H9 (cell line): ENCODE data around the gene CD84. TPM values are rescaled to one million over a fixed set of nuclear protein-coding genes. Genes with fewer than 3 reads are reported as not detected.

Experiments used
- DNase-seq: peaks from one replicate; pipeline ENCODE4 v3.0.0-alpha.2; 2017
- H2AFZ ChIP-seq: one replicate; pipeline ENCODE4 v1.6.1; 2013; ENCODE audit warnings: mild to moderate bottlenecking, low read length, control low read depth, moderate library complexity
- H2AK5ac ChIP-seq: 2 replicates; pipeline ENCODE4 v1.6.1; 2013; ENCODE audit warnings: low read length, control low read depth, mixed read lengths; ENCODE audit not compliant: insufficient read length
- H2BK120ac ChIP-seq: one replicate; pipeline ENCODE4 v1.6.1; 2013; ENCODE audit warnings: low read depth, mild to moderate bottlenecking, low read length, control low read depth, inconsistent platforms; ENCODE audit not compliant: poor library complexity, severe bottlenecking
- H2BK12ac ChIP-seq: 2 replicates; pipeline ENCODE4 v1.6.1; 2013; ENCODE audit warnings: low read length, control low read depth, mixed read lengths, low read depth; ENCODE audit not compliant: insufficient read length
- H2BK15ac ChIP-seq: 2 replicates; pipeline ENCODE4 v1.6.1; 2013; ENCODE audit warnings: low read depth, low read length, control low read depth
- H2BK20ac ChIP-seq: one replicate; pipeline ENCODE4 v1.6.1; 2013; ENCODE audit warnings: low read depth, mild to moderate bottlenecking, low read length, control low read depth, inconsistent platforms; ENCODE audit not compliant: poor library complexity, severe bottlenecking
- H2BK5ac ChIP-seq: 2 replicates; pipeline ENCODE4 v1.6.1; 2013; ENCODE audit warnings: low read length, control low read depth, mixed read lengths; ENCODE audit not compliant: insufficient read length
- H3K14ac ChIP-seq: 2 replicates; pipeline ENCODE4 v1.6.1; 2013; ENCODE audit warnings: low read length, control low read depth; ENCODE audit not compliant: insufficient read depth
- H3K18ac ChIP-seq: 2 replicates; pipeline ENCODE4 v1.6.1; 2013; ENCODE audit warnings: low read depth, mild to moderate bottlenecking, mixed read lengths, low read length, control low read depth; ENCODE audit not compliant: insufficient read length
- H3K23ac ChIP-seq: 2 replicates; pipeline ENCODE4 v1.6.1; 2013; ENCODE audit warnings: low read length, control low read depth, mixed read lengths, low read depth; ENCODE audit not compliant: insufficient read length
- H3K23me2 ChIP-seq: 2 replicates; pipeline ENCODE4 v1.6.1; 2013; ENCODE audit warnings: low read depth, mild to moderate bottlenecking, mixed read lengths, low read length, control low read depth; ENCODE audit not compliant: insufficient read length, poor library complexity, severe bottlenecking
- H3K27ac ChIP-seq: 2 replicates; pipeline ENCODE4 v1.5.1; 2013; ENCODE audit warnings: low read length, control low read depth, mixed read lengths, low read depth; ENCODE audit not compliant: insufficient read length
- H3K27me3 ChIP-seq: 2 replicates; pipeline ENCODE4 v1.6.1; 2013; ENCODE audit warnings: low read length, control low read depth, inconsistent platforms; ENCODE audit not compliant: insufficient read depth
- H3K4ac ChIP-seq: 2 replicates; pipeline ENCODE4 v1.6.1; 2013; ENCODE audit warnings: low read depth, mild to moderate bottlenecking, control low read depth, inconsistent platforms, low read length, moderate library complexity
- H3K4me1 ChIP-seq: 2 replicates; pipeline ENCODE4 v1.6.1; 2013; ENCODE audit warnings: low read length, control low read depth, inconsistent platforms; ENCODE audit not compliant: insufficient read depth
- H3K4me2 ChIP-seq: 2 replicates; pipeline ENCODE4 v1.6.1; 2013; ENCODE audit warnings: low read length, control low read depth, mixed read lengths; ENCODE audit not compliant: insufficient read length, insufficient read depth
- H3K56ac ChIP-seq: 2 replicates; pipeline ENCODE4 v1.6.1; 2013; ENCODE audit warnings: low read depth, mild to moderate bottlenecking, mixed read lengths, low read length, control low read depth; ENCODE audit not compliant: insufficient read length
- H3K79me1 ChIP-seq: 2 replicates; pipeline ENCODE4 v1.6.1; 2013; ENCODE audit warnings: low read depth, mild to moderate bottlenecking, moderate library complexity, low read length, control low read depth, inconsistent platforms; ENCODE audit not compliant: insufficient read depth, poor library complexity, severe bottlenecking
- H3K79me2 ChIP-seq: 2 replicates; pipeline ENCODE4 v1.6.1; 2013; ENCODE audit warnings: low read length, control low read depth, inconsistent platforms; ENCODE audit not compliant: insufficient read depth
- H3K9ac ChIP-seq: 2 replicates; pipeline ENCODE4 v1.6.1; 2013; ENCODE audit warnings: low read length, control low read depth, mixed read lengths; ENCODE audit not compliant: insufficient read length; ENCODE audit errors: extremely low read depth
- H3K9me3 ChIP-seq: one replicate; pipeline ENCODE4 v1.6.1; 2013; ENCODE audit warnings: low read depth, low read length, inconsistent platforms; ENCODE audit not compliant: control insufficient read depth
- H3T11ph ChIP-seq: one replicate; pipeline ENCODE4 v1.6.1; 2013; ENCODE audit warnings: mild to moderate bottlenecking, low read length, control low read depth, inconsistent platforms
- H4K20me1 ChIP-seq: one replicate; pipeline ENCODE4 v1.6.1; 2013; ENCODE audit not compliant: control insufficient read depth, insufficient read length, insufficient read depth
- H4K5ac ChIP-seq: 2 replicates; pipeline ENCODE4 v1.6.1; 2013; ENCODE audit warnings: low read depth, mild to moderate bottlenecking, mixed read lengths, low read length, control low read depth; ENCODE audit not compliant: insufficient read length
- H4K8ac ChIP-seq: replicated peaks from 2 replicates; pipeline ENCODE4 v1.6.1; 2013; ENCODE audit warnings: low read length, control low read depth, mixed read lengths, low read depth; ENCODE audit not compliant: insufficient read length
- H4K91ac ChIP-seq: 2 replicates; pipeline ENCODE4 v1.6.1; 2013; ENCODE audit warnings: low read depth, mild to moderate bottlenecking, moderate library complexity, mixed read lengths, low read length, control low read depth; ENCODE audit not compliant: insufficient read length
- H3K27ac Mint-ChIP-seq, 3 experiments: 2 replicates in 2 of 3; 3 replicates in 1 of 3; pipeline ENCODE4 v1.8.0; 2020 to 2021; ENCODE audit warnings: mixed read lengths in 3 of 3, mild to moderate bottlenecking in 1 of 3, moderate library complexity in 1 of 3
- H3K27me3 Mint-ChIP-seq: 2 replicates; pipeline ENCODE4 v1.8.0; 2021; ENCODE audit warnings: low read depth, mild to moderate bottlenecking, moderate library complexity, mixed read lengths
- H3K36me3 Mint-ChIP-seq, 3 experiments: 2 replicates in 2 of 3; 3 replicates in 1 of 3; pipeline ENCODE4 v1.8.0; 2020 to 2021; ENCODE audit warnings: low read depth in 3 of 3, mixed read lengths in 3 of 3; ENCODE audit not compliant: insufficient read depth in 1 of 3
- H3K4me1 Mint-ChIP-seq, 2 experiments: 2 replicates each; pipeline ENCODE4 v1.8.0; 2020; ENCODE audit warnings: mixed read lengths in 2 of 2
- H3K4me3 Mint-ChIP-seq, 2 experiments: 2 replicates in 1 of 2; 3 replicates in 1 of 2; pipeline ENCODE4 v1.8.0; 2020 to 2021; ENCODE audit warnings: mild to moderate bottlenecking in 2 of 2, mixed read lengths in 2 of 2, moderate library complexity in 1 of 2
- H3K9me3 Mint-ChIP-seq, 2 experiments: 2 replicates in 1 of 2; 3 replicates in 1 of 2; pipeline ENCODE4 v1.8.0; 2020; ENCODE audit warnings: mild to moderate bottlenecking in 2 of 2, mixed read lengths in 2 of 2, moderate library complexity in 1 of 2
- whole genome bisulfite sequencing: extraction: QIAGEN DNeasy Blood & Tissue Kit; methylation state at CpG from one replicate; pipeline ENCODE4 v1.1.7; 2013; ENCODE audit warnings: missing lambda C conversion rate, low lambda C conversion rate, mixed read lengths; ENCODE audit not compliant: insufficient read length; ENCODE audit errors: extremely low coverage; 5-methylcytosine and 5-hydroxymethylcytosine counted together
- total RNA-seq: library from RNA; stranded (reverse); gene quantifications from 2 replicates; pipeline ENCODE4 v1.2.1, GENCODE V29; 2021
- TF ChIP-seq, protein P1 (sequence below): fragments of 200-600 bp; sonication (generic); conservative IDR thresholded peaks from 3 replicates; pipeline ENCODE4 v1.8.0; 2021; ENCODE audit warnings: antibody characterized with exemption, mild to moderate bottlenecking

Gene CD84
- total RNA-seq, 1 experiment from 2014 or later = not detected

DNA sequence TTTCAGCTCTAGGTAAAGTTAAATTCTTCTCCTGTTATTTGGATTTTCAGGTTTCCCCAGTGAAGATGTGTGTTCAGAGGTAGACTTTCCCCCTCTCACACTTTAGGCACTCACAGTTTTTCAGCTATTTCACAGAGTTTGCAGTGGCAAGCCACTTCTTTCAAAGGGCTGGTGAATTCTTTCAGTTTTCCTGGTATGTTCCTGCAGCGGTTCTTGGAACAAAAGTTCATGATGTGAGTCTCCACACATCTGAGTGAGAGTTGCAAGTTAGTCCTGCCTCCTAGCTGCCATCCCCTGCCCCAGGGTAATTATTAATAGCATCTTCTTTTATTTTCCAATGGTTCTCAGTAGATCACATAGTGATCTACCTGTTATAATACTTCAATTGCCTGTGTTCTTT lies 27.3 kb upstream of the CD84 start:
- no peak overlapping the region for H3K4ac ChIP-seq
- no peaks in the 10 kb centered on the region for H3K27me3 ChIP-seq
- H4K5ac ChIP-seq = no peak overlapping the region
- no peak overlapping the region for H2AFZ ChIP-seq
- H3K79me2 ChIP-seq = no peaks in the 10 kb centered on the region
- TF ChIP-seq, protein P1, sequence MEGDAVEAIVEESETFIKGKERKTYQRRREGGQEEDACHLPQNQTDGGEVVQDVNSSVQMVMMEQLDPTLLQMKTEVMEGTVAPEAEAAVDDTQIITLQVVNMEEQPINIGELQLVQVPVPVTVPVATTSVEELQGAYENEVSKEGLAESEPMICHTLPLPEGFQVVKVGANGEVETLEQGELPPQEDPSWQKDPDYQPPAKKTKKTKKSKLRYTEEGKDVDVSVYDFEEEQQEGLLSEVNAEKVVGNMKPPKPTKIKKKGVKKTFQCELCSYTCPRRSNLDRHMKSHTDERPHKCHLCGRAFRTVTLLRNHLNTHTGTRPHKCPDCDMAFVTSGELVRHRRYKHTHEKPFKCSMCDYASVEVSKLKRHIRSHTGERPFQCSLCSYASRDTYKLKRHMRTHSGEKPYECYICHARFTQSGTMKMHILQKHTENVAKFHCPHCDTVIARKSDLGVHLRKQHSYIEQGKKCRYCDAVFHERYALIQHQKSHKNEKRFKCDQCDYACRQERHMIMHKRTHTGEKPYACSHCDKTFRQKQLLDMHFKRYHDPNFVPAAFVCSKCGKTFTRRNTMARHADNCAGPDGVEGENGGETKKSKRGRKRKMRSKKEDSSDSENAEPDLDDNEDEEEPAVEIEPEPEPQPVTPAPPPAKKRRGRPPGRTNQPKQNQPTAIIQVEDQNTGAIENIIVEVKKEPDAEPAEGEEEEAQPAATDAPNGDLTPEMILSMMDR = no peak
- H3K4me2 ChIP-seq = no peak overlapping the region
- peaks cover 23 to 42% of the 10 kb centered on the region in 2 experiments for H3K4me1 Mint-ChIP-seq
- no peak overlapping the region for H2BK12ac ChIP-seq
- no peak overlapping the region for H3K23ac ChIP-seq
- no peak overlapping the region for H3K56ac ChIP-seq
- no peaks in the 10 kb centered on the region for H4K20me1 ChIP-seq
- no peak overlapping the region for H2BK120ac ChIP-seq
- H4K91ac ChIP-seq = no peak overlapping the region
- no peak overlapping the region for H3K9ac ChIP-seq
- H3K18ac ChIP-seq = no peak overlapping the region
- no peak overlapping the region for H2BK20ac ChIP-seq
- WGBS = no CpG with 5 or more reads among the region's 1 CpG
- H3K9me3 Mint-ChIP-seq = peaks cover 20 to 25% of the 10 kb centered on the region in 2 experiments
- H3K4me1 ChIP-seq = no peaks in the 10 kb centered on the region
- no peak overlapping the region for H2BK15ac ChIP-seq
- H3K79me1 ChIP-seq = no peaks in the 10 kb centered on the region
- peaks cover 9 to 17% (median 9%) of the 10 kb centered on the region in 3 experiments; a peak in 6 of 7 replicates for H3K36me3 Mint-ChIP-seq
- H4K8ac ChIP-seq = no peak overlapping the region
- no peaks in the 10 kb centered on the region; the same call in 1 of the 2 replicates for H3K27me3 Mint-ChIP-seq
- peak overlapping the region in 1 of 3 experiments; percentile 37; a peak in 1 of 7 replicates for H3K27ac Mint-ChIP-seq
- no peak for DNase-seq
- no peak overlapping the region for H3K27ac ChIP-seq
- no peak overlapping the region for H3K14ac ChIP-seq
- H3K4me3 Mint-ChIP-seq = no peak overlapping the region
- H3K9me3 ChIP-seq = no peaks in the 10 kb centered on the region
- no peak overlapping the region for H2AK5ac ChIP-seq
- no peak overlapping the region for H3T11ph ChIP-seq
- no peak overlapping the region for H2BK5ac ChIP-seq
- H3K23me2 ChIP-seq = no peaks in the 10 kb centered on the region
